Glutamatergic neuron (in vitro differentiated cells): ENCODE measurements around the gene DCAF17. TPM values are rescaled to one million over a fixed set of nuclear protein-coding genes. Genes with fewer than 3 reads are reported as not detected.
A peak's percentile ranks its signal among the peaks of the same experiment; 100 is the strongest.
"Not testable (repeated sequence)": the region's sequence is repeated elsewhere in the genome, so short reads cannot be mapped to it uniquely, and the experiment has no call there.

Experiments used
- DNase-seq: peaks from one replicate; pipeline ENCODE4 v3.0.0; 2022
- H3K27ac Mint-ChIP-seq: one replicate; pipeline ENCODE4 v1.8.0; 2020; ENCODE audit warnings: mild to moderate bottlenecking, mixed read lengths, inconsistent platforms; ENCODE audit not compliant: unreplicated experiment
- H3K27me3 Mint-ChIP-seq: one replicate; pipeline ENCODE4 v1.8.0; 2020; ENCODE audit warnings: mild to moderate bottlenecking, moderate library complexity, mixed read lengths, inconsistent platforms; ENCODE audit not compliant: unreplicated experiment
- H3K36me3 Mint-ChIP-seq: one replicate; pipeline ENCODE4 v1.8.0; 2020; ENCODE audit warnings: mild to moderate bottlenecking, mixed read lengths, inconsistent platforms; ENCODE audit not compliant: unreplicated experiment
- H3K4me1 Mint-ChIP-seq: one replicate; pipeline ENCODE4 v1.8.0; 2020; ENCODE audit warnings: mild to moderate bottlenecking, low read depth, mixed read lengths, inconsistent platforms; ENCODE audit not compliant: unreplicated experiment
- H3K4me3 Mint-ChIP-seq: one replicate; pipeline ENCODE4 v1.8.0; 2020; ENCODE audit warnings: mild to moderate bottlenecking, mixed read lengths, inconsistent platforms; ENCODE audit not compliant: unreplicated experiment
- H3K9me3 Mint-ChIP-seq: one replicate; pipeline ENCODE4 v1.8.0; 2020; ENCODE audit warnings: mild to moderate bottlenecking, moderate library complexity, mixed read lengths, inconsistent platforms; ENCODE audit not compliant: unreplicated experiment
- CTCF ChIP-seq: fragments of 200-600 bp; sonication (generic); IDR thresholded peaks from one replicate; pipeline ENCODE4 v1.5.0; 2021; ENCODE audit not compliant: partially characterized antibody, unreplicated experiment
- total RNA-seq: library from RNA; stranded (reverse); fragmentation: NEBNext Ultra II Directional; extraction: Animal tissue kit (Norgen Biotek cat#: 25700); gene quantifications from one replicate; pipeline ENCODE4 v1.2.1, GENCODE V29; 2021; ENCODE audit not compliant: unreplicated experiment

Gene DCAF17
- total RNA-seq, 1 donor from 2014 or later = 17.0 TPM

- no peak for DNase-seq
- H3K36me3 Mint-ChIP-seq = no peaks in the 10 kb centered on the region
- H3K9me3 Mint-ChIP-seq = no peaks in the 10 kb centered on the region
- H3K4me1 Mint-ChIP-seq = peaks cover 7% of the 10 kb centered on the region
- no peak overlapping the region for H3K27ac Mint-ChIP-seq
- no peaks in the 10 kb centered on the region for H3K27me3 Mint-ChIP-seq
- TF ChIP-seq CTCF = no peak
- H3K4me3 Mint-ChIP-seq = no peak overlapping the region
Observed at GRCh38 chr2:171412571-171413175, 21.4 kb upstream of the DCAF17 start.

GRCh38 chr2:171414645-171415044 is 19.4 kb upstream of the DCAF17 start:
- DNase-seq, H3K27me3 Mint-ChIP-seq, H3K36me3 Mint-ChIP-seq, H3K4me1 Mint-ChIP-seq, H3K27ac Mint-ChIP-seq, H3K4me3 Mint-ChIP-seq, H3K9me3 Mint-ChIP-seq: not testable (repeated sequence)

- Mint-ChIP-seq H3K9me3 (no peaks in the 10 kb centered on the region), H3K4me3 (peak overlapping the region; percentile 31), H3K27me3 (no peaks in the 10 kb centered on the region), H3K4me1 (peaks cover 7% of the 10 kb centered on the region), H3K27ac (peak overlapping the region; percentile 69), H3K36me3 (no peaks in the 10 kb centered on the region)
- peak; percentile 86 for DNase-seq
- TF ChIP-seq CTCF = peak; percentile 73
Observed at GRCh38 chr2:171416009-171416926, 17.8 kb upstream of the DCAF17 start.

GRCh38 chr2:171419333-171419732 is 14.7 kb upstream of the DCAF17 start:
- Mint-ChIP-seq H3K36me3 (peaks cover 14% of the 10 kb centered on the region), H3K4me1 (peaks cover 7% of the 10 kb centered on the region), H3K27ac (no peak overlapping the region), H3K4me3 (no peak overlapping the region), H3K27me3 (peaks cover 2% of the 10 kb centered on the region), H3K9me3 (peaks cover 4% of the 10 kb centered on the region)
- no peak for DNase-seq
- TF ChIP-seq CTCF = no peak

GRCh38 chr2:171420728-171421563 is 13.1 kb upstream of the DCAF17 start:
- no peak for TF ChIP-seq CTCF
- Mint-ChIP-seq H3K36me3 (peaks cover 14% of the 10 kb centered on the region), H3K27ac (no peak overlapping the region), H3K4me3 (no peak overlapping the region), H3K9me3 (peaks cover 4% of the 10 kb centered on the region), H3K27me3 (peaks cover 4% of the 10 kb centered on the region), H3K4me1 (peaks cover 1% of the 10 kb centered on the region)
- DNase-seq = no peak

- H3K27ac Mint-ChIP-seq, H3K27me3 Mint-ChIP-seq, H3K4me1 Mint-ChIP-seq, H3K9me3 Mint-ChIP-seq, DNase-seq, H3K4me3 Mint-ChIP-seq: not testable (repeated sequence)
- peaks cover 14% of the 10 kb centered on the region for H3K36me3 Mint-ChIP-seq
Observed at GRCh38 chr2:171422710-171423495, 11.1 kb upstream of the DCAF17 start.
